Endothelial cell (in vitro differentiated cells): ENCODE data around the gene RAB3B. TPM values are rescaled to one million over a fixed set of nuclear protein-coding genes. Genes with fewer than 3 reads are reported as not detected.

Source experiments
- DNase-seq: peaks from one replicate; pipeline ENCODE4 v3.0.0; 2021; ENCODE audit warnings: low spot score
- H3K27ac Mint-ChIP-seq: one replicate; pipeline ENCODE4 v1.8.0; 2021; ENCODE audit warnings: mixed read lengths, inconsistent platforms; ENCODE audit not compliant: unreplicated experiment
- H3K27me3 Mint-ChIP-seq: one replicate; pipeline ENCODE4 v1.8.0; 2021; ENCODE audit warnings: mild to moderate bottlenecking, moderate library complexity, mixed read lengths, inconsistent platforms; ENCODE audit not compliant: unreplicated experiment
- H3K36me3 Mint-ChIP-seq: one replicate; pipeline ENCODE4 v1.8.0; 2021; ENCODE audit warnings: mild to moderate bottlenecking, low read depth, mixed read lengths, inconsistent platforms; ENCODE audit not compliant: unreplicated experiment
- H3K4me1 Mint-ChIP-seq: one replicate; pipeline ENCODE4 v1.8.0; 2021; ENCODE audit warnings: mild to moderate bottlenecking, mixed read lengths, inconsistent platforms; ENCODE audit not compliant: unreplicated experiment
- H3K4me3 Mint-ChIP-seq: one replicate; pipeline ENCODE4 v1.8.0; 2021; ENCODE audit warnings: mild to moderate bottlenecking, mixed read lengths, inconsistent platforms; ENCODE audit not compliant: unreplicated experiment
- H3K9me3 Mint-ChIP-seq: one replicate; pipeline ENCODE4 v1.8.0; 2021; ENCODE audit warnings: mixed read lengths, inconsistent platforms; ENCODE audit not compliant: unreplicated experiment
- total RNA-seq: library from RNA; stranded (reverse); fragmentation: NEBNext Ultra II Directional; extraction: Animal tissue kit (Norgen Biotek cat#: 25700); gene quantifications from one replicate; pipeline ENCODE4 v1.2.1, GENCODE V29; 2021; ENCODE audit not compliant: unreplicated experiment
- TF ChIP-seq, protein P1 (sequence below): fragments of 200-600 bp; sonication (generic); IDR thresholded peaks from one replicate; pipeline ENCODE4 v1.5.0; 2021; ENCODE audit warnings: antibody characterized with exemption; ENCODE audit not compliant: unreplicated experiment

RAB3B gene
- total RNA-seq, 1 donor from 2014 or later: 15.1 TPM

DNA sequence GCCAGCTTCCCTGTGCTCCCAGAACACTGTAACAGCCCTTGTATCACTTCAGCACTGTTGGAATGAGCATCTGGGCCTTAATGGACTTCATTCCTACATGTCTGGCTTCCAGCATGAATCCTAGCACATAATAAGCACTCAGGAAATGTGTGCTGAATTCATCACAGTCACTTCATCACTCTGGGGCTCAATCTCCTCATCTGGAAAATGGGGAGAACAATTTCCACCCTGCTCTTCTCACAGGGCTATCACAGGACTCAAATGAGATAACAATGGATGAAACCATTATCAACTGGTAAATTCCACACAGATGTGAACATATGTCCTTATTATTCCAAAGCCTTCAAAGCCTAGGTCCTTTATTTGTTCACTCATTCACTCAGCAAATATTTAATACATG lies 12.4 kb downstream of the RAB3B start:
- no peaks in the 10 kb centered on the region for H3K9me3 Mint-ChIP-seq
- no peaks in the 10 kb centered on the region for H3K4me1 Mint-ChIP-seq
- TF ChIP-seq, protein P1, sequence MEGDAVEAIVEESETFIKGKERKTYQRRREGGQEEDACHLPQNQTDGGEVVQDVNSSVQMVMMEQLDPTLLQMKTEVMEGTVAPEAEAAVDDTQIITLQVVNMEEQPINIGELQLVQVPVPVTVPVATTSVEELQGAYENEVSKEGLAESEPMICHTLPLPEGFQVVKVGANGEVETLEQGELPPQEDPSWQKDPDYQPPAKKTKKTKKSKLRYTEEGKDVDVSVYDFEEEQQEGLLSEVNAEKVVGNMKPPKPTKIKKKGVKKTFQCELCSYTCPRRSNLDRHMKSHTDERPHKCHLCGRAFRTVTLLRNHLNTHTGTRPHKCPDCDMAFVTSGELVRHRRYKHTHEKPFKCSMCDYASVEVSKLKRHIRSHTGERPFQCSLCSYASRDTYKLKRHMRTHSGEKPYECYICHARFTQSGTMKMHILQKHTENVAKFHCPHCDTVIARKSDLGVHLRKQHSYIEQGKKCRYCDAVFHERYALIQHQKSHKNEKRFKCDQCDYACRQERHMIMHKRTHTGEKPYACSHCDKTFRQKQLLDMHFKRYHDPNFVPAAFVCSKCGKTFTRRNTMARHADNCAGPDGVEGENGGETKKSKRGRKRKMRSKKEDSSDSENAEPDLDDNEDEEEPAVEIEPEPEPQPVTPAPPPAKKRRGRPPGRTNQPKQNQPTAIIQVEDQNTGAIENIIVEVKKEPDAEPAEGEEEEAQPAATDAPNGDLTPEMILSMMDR: no peak
- no peak for DNase-seq
- no peaks in the 10 kb centered on the region for H3K27me3 Mint-ChIP-seq
- no peak overlapping the region for H3K4me3 Mint-ChIP-seq
- H3K27ac Mint-ChIP-seq: no peak overlapping the region
- peaks cover 7% of the 10 kb centered on the region for H3K36me3 Mint-ChIP-seq

DNA sequence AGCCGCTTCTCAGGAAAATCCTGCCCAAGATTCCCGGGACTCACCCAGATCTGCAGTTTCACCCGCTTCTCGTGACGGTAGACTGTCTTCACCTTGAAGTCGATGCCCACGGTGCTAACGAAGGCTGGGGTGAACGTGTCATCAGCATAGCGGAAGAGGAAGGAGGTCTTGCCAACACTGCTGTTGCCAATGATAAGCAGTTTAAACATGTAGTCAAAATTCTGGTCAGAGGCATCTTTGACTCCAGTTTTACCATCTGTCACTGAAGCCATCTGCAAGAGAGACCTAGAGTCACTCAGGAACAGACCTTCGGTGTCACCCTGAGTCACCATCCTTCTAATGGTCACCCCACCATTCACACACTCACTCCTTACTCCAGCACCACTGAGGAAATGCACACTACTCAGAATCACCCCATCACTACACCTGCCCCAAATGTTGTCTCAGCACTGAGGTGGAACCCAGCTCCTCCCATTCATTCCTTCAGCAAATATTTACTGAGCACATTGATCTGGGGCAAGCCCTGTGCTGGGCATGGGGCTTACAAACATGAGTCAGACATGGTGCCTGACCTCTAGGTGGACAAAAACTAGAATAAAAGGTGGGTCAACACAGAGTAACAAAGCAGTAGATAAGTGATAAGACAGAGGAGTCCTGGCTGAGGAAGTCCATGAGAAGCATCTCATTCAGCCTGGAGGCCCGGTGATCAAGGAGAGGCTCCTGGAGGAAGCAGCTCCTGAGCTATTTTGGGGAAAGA lies 13.5 kb downstream of the RAB3B start:
- H3K4me1 Mint-ChIP-seq: no peaks in the 10 kb centered on the region
- DNase-seq: no peak
- H3K9me3 Mint-ChIP-seq: no peaks in the 10 kb centered on the region
- H3K27ac Mint-ChIP-seq: no peak overlapping the region
- peaks cover 7% of the 10 kb centered on the region for H3K36me3 Mint-ChIP-seq
- H3K4me3 Mint-ChIP-seq: no peak overlapping the region
- H3K27me3 Mint-ChIP-seq: no peaks in the 10 kb centered on the region
- TF ChIP-seq, protein P1: no peak

DNA sequence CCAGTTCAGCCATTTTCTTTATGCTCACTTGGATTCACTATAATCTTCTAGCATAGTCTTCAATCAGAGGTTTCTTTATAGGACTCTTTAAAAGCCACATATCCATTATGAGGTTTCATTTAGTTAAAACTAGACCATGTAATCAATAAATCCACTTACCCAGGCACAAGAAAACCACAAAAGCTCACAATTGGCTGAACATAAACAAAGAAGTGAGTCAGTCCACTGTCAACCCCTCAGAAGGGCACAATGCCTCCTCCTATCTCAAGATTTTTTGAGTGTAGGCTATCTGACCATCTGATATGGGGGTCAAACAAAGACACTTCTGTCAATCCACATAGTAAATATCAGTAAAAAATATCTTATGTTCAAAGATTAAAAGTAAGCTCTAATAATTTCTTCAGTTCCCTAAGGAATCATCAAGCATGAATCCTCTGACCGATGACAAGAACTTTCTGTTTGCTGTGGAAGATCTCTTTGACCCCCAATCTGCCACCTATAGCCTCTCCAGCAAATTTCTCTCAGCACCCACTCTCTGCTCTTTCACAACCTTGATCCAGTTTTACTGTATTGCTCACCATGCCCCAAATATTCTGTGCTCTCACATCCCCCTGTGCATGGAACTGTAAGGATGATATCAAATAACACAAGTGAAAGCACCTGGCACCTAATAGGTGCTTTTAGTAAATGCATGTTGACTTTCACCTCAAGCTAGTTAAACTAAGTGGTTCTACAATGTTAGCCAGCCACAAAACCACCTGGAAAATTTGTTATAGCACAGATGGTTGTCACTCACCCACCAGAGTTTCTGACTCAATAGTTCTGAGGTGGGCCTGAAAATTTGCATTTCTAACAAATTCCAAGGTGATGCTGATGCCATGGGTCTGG lies 16.7 kb downstream of the RAB3B start:
- Mint-ChIP-seq H3K27me3 (peaks cover 1% of the 10 kb centered on the region), H3K9me3 (no peaks in the 10 kb centered on the region), H3K36me3 (peaks cover 13% of the 10 kb centered on the region), H3K4me1 (no peaks in the 10 kb centered on the region), H3K4me3 (no peak overlapping the region), H3K27ac (no peak overlapping the region)
- TF ChIP-seq, protein P1: no peak
- DNase-seq: no peak

DNA sequence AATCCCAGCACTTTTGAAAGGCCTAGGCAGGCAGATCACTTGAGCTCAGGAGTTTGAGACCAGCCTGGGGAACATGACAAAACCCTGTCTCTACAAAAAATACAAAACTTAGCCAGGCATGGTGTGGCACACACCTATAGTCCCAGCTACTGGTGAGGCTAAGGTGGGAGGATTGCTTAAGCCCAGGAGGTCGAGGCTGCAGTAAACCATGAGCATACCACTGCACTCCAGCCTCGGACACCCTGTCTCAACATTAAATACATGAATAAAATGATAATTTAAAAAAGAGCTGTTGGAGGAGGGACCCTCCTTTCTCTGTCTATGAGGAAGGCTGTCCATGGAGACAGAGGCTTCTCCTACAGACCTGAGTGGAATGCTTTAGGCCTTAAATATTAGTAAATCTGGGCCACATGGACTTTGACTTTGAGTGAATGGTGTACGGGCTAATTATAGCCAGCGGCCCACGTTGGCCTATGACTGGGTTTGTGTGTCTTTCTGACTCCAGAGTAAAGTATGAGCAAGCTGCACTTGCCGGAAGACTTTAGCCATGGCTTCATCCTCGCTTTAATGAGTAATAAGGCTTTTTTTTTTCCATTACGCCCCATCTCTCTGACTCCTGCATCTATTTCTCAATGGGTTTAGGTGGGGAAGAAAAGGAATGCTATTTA lies 21.3 kb downstream of the RAB3B start:
- Mint-ChIP-seq H3K27ac (no peak overlapping the region), H3K36me3 (peaks cover 13% of the 10 kb centered on the region), H3K27me3 (peaks cover 1% of the 10 kb centered on the region), H3K9me3 (no peaks in the 10 kb centered on the region), H3K4me1 (peaks cover 2% of the 10 kb centered on the region), H3K4me3 (no peak overlapping the region)
- DNase-seq: no peak
- TF ChIP-seq, protein P1: no peak
